Epithelial cell of proximal tubule (primary cell): ENCODE measurements around the gene TMEM163. TPM values are rescaled to one million over a fixed set of nuclear protein-coding genes. Genes with fewer than 3 reads are reported as not detected.
A peak's percentile ranks its signal among the peaks of the same experiment; 100 is the strongest.

Experiments
- DNase-seq: peaks from one replicate; pipeline ENCODE4 v3.0.0-alpha.2; 2011; ENCODE audit warnings: low read depth
- H3K4me3 ChIP-seq: 2 replicates; pipeline ENCODE4 v1.5.1; 2011; ENCODE audit warnings: low read depth, mild to moderate bottlenecking, low read length
- total RNA-seq: library from RNA; depleted of rRNA; stranded (reverse); fragments of >200 nt; gene quantifications from 2 replicates; pipeline ENCODE4 v1.2.3, GENCODE V29; 2015
- TF ChIP-seq, protein P1 (sequence below): conservative IDR thresholded peaks from 2 replicates; pipeline ENCODE4 v1.5.1; 2012; ENCODE audit warnings: low read depth, mild to moderate bottlenecking, low read length

Gene TMEM163
- total RNA-seq, 1 donor from 2014 or later: 0.40 TPM

DNA sequence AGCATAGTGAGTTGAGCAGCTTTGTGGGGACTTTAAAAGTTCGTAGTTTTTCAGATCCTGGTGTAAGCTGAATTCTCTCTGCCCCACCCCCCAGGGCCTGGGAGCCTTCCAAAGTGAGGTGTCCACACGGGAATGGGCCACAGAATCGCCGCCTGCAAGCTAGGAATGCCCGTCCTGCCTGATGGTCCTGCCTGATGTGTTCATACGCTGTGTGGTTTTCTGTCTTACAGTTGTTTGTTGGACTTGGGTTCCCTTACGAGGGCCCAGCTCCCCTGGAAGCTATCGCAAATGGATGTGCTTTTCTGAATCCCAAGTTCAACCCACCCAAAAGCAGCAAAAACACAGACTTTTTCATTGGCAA is 306.2 kb downstream of the TMEM163 start:
- TF ChIP-seq, protein P1, sequence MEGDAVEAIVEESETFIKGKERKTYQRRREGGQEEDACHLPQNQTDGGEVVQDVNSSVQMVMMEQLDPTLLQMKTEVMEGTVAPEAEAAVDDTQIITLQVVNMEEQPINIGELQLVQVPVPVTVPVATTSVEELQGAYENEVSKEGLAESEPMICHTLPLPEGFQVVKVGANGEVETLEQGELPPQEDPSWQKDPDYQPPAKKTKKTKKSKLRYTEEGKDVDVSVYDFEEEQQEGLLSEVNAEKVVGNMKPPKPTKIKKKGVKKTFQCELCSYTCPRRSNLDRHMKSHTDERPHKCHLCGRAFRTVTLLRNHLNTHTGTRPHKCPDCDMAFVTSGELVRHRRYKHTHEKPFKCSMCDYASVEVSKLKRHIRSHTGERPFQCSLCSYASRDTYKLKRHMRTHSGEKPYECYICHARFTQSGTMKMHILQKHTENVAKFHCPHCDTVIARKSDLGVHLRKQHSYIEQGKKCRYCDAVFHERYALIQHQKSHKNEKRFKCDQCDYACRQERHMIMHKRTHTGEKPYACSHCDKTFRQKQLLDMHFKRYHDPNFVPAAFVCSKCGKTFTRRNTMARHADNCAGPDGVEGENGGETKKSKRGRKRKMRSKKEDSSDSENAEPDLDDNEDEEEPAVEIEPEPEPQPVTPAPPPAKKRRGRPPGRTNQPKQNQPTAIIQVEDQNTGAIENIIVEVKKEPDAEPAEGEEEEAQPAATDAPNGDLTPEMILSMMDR: no peak
- H3K4me3 ChIP-seq: no peak overlapping the region
- no peak for DNase-seq

DNA sequence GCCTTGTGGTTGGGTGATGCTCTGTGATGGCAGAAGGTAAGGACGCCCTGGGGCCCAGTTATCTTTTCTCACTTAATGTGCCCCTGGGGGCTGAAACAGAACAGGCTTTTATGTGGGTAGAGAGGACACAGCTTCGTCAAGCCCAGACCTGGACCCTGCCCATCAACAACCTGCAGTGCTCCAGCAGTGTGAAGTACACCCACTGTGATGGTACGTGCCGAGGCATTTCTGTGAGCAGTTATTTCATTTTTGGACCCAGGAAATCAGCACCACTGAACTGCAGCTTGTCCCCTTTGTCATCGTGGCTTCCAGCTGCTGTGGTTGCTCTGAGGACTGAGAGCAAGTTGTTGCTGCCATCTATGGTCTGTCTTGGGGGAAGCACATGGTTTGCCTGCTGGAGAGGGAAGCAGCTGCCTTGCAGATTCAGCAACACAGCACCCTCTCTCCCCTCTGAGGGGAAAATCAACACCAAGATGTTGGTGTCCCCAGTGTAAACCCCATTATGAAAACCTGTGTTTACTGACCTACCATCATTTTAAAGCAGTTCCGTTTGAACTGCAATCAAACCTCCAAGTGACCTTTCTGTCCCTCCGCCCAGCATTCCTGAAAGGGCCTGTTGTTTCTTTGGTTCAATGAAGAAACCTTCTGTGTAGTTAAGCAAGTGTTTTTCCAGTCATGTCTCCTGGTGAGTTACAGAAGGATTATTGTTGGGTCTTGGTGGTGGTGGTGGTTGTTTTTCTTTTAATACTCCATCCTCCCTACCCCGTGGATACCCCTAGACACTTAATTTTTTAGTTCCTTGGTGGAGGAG is 306.8 kb downstream of the TMEM163 start:
- no peak overlapping the region for H3K4me3 ChIP-seq
- no peak for DNase-seq
- TF ChIP-seq, protein P1: peak; percentile 83

DNA sequence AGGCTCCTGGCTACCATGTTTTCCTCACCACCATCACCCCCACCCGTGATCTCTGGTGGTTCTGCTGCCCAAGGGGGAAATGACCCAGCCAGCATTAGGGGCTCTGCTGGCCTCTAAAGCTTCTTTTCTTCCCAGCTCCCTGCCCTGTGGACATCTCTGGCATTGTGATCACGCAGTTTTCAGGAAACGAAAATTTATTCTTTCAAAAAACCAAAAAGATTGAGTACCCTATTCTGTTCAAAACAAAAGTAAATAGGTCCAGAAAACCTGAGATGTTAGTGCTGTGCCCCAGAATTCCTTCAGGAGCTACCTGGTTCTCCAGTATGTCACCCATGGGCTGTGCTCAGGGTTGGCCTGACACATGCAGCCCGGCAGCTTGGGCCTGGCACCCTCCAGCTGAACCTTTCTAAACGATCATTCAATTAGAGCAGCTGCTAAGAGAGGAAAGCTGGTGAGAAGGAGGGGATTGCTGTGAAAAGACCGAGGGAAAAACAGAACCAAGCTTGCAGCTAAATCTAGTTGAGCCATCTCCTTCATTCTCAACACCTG is 307.4 kb downstream of the TMEM163 start:
- TF ChIP-seq, protein P1: no peak
- no peak overlapping the region for H3K4me3 ChIP-seq
- DNase-seq: no peak

DNA sequence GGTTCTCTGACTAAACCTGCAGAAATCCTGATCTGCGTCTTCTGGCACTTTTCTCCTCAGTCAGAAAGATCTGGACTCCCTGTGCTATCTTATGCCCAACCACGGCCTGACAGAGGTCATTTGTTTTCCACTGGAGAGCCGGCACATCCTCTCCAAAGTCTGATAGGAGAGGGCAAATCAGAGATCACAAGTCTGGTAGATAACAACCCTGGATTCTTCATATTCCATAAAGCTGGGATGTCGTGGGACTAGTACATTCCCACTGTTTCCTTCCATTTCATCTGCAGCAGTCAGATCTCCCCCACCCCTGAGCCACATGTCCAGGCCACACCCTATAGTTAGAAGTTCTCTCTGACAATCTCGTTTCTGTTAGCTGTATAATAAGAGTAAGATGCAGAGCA is 308.0 kb downstream of the TMEM163 start:
- H3K4me3 ChIP-seq: no peak overlapping the region
- DNase-seq: no peak
- TF ChIP-seq, protein P1: no peak

DNA sequence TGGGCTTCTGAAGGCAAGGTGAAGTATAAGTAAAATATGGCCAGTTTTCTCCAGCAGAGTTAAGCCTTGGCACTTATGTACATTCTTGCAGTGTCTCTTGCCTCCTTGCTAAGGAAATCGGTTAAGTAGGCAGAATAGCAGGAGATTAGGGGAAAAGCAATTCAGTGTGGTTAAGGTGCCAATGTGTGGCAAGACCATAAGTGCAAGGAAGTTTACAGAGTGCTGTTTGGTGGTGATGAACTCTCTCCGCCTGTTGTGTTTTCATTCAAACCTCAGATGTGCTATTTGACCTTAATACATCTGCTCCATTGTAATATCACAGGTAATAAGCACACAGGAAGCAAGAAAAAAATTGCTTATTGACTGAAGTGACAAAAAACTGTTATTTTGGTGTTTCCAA is 308.8 kb downstream of the TMEM163 start:
- DNase-seq: no peak
- TF ChIP-seq, protein P1: no peak
- H3K4me3 ChIP-seq: no peak overlapping the region

DNA sequence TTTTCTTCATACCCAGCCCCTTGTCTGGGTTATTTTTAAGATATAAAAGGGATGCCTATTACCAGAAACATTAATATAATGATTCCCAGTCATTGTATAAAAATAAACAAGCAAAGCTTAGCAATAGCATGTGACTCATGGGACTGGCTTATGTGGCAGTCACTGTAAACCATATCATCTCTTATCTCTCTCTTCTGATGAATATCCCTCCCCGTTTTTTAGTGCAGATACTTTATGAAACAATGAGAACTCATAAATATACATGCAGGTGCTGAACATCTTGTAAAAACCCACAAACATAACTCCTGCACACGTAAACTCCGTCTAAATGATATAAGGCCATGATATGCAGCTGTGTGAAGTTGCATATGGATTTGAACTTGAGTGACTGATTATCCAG is 310.0 kb downstream of the TMEM163 start:
- no peak for DNase-seq
- H3K4me3 ChIP-seq: no peak overlapping the region
- TF ChIP-seq, protein P1: no peak

DNA sequence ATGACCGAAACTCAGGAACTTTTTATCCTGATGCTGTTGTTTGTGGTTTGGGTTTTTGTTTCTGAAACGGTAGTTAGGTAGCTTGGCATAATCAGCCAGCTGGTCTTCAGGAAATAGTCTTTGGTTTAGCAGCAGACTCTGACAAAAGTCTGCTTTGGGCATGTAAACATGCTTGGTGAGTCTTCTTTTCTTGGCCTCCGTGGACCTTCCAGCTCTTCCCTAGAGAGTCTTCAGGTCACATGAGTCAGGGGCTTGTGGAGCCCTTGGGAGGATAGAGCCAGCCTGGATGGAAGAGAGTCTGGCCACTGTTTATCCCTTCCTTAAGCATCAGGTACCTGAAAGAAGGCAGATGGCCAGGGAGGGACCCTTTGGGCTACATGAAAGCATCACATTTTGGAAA is 310.4 kb downstream of the TMEM163 start:
- no peak for DNase-seq
- no peak overlapping the region for H3K4me3 ChIP-seq
- TF ChIP-seq, protein P1: no peak
